Fibroblast of gingiva (primary cell): Measurements from ENCODE around the gene IFI30.
A peak's percentile ranks its signal among the peaks of the same experiment; 100 is the strongest.

Experiments used
- DNase-seq: peaks from one replicate; pipeline ENCODE4 v3.0.0-alpha.2; 2011; ENCODE audit warnings: low read depth

The IFI30 gene

GRCh38 chr19:18173572-18174288, at the start of gene IFI30:
Gene IFI30 (plus strand): TSS chr19:18173813. CDS start chr19:18173842, 29 bp downstream.
- no peak for DNase-seq

- DNase-seq = no peak
These were observed 49.8 kb upstream of the IFI30 start for GRCh38 chr19:18123819-18124218.

- no peak for DNase-seq
These were observed 47.5 kb upstream of the IFI30 start for GRCh38 chr19:18126097-18126496.

DNA sequence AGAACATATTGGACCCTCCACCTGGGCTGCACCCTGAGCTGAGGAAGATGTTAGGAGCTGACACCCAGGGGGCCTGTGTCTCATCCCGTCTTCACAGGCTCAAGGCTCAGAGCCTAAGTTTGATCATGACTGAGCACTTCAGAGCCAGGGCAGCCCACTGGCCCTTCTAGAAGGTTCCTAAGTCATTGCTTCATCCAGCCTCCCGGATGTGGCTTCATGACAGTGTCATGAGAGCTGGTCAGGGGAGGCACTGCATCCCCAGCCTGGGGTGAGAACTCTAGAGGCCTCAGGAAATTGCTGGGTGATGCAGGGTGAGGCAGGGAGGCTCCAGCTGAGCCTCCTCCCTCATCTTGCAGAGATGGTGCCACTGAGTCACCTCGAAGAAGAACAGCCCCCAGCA, 45.6 kb upstream of the IFI30 start:
- no peak for DNase-seq

- DNase-seq = no peak
These were observed 44.8 kb upstream of the IFI30 start for GRCh38 chr19:18128805-18129204.

DNA sequence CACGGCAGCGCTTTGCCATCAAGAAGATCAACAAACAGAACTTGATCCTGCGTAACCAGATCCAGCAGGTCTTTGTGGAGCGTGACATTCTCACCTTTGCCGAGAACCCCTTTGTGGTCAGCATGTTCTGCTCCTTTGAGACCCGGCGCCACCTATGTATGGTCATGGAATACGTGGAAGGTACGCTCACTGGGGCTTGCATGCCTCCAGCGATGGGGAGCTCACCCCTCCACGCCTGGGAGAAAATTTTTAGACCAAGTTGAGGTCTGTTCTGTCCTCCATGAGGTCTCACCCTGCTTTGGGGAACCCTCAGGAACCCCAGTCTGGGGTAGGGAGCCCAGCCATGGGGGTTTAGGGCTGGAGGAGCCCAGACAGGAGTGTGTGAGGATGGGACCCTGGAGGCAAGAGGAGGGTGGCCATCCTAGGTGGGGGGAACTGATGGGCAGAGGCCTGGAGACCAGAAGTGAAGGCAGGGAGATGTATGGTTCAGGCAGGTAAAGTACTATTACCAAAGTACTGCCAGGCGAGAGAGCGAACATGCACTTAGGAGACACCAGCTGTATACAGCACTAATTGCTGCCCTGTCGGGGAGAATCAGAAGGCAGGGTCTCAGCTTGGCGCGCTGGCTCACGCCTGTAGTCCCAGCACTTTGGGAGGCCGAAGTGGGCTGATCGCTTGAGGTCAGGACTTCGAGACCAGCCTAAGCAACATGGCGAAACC, 42.9 kb upstream of the IFI30 start:
- no peak for DNase-seq

GRCh38 chr19:18131841-18132596, 41.6 kb upstream of the IFI30 start:
- DNase-seq = no peak

GRCh38 chr19:18135712-18136584, 37.7 kb upstream of the IFI30 start:
- DNase-seq = no peak

DNA sequence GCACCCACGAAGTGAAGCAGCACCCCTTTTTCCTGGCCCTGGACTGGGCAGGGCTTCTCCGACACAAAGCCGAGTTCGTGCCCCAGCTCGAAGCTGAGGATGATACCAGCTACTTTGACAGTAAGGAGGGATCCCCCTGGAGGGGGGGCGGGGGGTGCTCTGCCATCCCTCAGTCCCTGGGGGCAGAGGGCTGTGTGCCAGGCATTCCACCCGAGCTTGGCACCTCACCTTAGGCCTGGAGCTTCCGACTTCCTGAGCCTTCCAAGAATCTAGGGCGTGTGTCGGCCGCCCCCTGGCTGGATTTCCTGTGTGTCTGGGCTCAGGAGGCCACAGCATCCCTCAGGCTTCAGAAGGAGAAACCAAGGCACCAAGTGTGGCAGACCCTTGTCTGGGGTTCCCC, 36.4 kb upstream of the IFI30 start:
- no peak for DNase-seq

DNA sequence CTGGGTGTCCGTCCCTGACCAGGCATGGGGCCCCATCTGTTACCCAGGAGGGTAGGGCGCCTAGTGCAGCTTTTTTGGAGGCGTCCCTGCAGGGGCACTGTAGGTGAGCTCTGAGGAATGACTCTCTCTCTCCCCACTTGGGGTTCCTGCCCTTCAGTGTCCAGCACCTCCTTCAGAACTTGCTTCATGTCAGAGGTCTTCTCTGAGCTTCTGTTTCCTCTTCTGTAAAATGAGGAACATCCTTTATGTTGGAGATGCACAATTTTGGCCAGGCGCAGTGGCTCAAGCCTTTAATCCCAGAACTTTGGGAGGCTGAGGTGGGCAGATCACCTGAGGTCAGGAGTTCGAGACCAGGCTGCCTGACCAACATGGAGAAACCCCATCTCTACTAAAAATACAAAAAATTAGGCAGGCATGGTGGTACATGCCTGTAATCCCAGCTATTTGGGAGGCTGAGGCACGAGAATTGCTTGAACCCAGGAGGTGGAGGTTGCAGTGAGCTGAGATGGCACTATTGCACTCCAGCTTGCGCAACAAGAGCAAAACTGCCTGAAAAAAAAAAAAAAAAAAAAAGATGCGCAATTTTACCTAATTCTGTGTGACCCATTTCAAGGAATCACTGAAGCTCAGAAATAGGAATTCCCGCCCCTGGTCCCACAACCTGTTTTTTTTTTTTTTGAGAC, 35.8 kb upstream of the IFI30 start:
- no peak for DNase-seq

GRCh38 chr19:18140473-18140872, 33.1 kb upstream of the IFI30 start:
- no peak for DNase-seq

DNA sequence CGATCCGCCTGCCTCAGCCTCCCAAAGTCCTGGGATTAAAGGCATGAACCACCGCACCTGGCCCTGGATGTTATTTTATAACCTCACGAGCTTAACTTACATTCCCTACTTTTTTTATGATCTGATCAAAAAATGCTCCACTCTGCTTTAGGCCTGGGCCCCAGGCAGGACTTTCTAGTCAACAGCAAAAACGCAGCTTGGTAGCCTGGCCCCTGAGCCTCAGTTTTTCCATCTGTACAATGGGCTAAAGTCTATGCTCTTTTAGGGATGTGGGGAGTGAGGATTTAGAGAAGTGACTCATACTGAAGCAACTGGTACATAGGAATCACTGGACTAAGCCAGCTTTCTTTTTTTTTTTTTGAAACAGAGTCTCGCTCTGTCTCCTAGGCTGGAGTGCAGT, 32.6 kb upstream of the IFI30 start:
- DNase-seq = no peak

DNA sequence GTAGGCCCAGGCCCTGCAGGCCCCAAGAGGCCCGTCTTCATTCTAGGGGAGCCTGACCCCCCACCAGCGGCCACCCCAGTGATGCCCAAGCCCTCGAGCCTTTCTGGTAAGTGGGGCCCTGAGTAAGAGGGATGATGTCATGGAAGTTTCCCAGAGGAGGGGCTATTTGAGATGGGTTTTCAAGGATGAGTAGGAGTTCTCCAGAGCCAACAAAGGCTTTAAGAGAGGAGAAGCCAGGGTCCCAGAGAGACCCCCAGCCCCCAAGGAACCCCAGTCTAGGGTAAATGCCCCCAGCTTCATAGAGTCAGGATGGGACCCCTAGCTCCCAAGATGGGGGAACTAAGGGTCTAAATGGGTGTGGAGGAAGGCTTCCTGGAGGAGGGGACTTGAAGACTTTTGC, 29.7 kb upstream of the IFI30 start:
- DNase-seq = no peak

GRCh38 chr19:18144361-18144760, 29.3 kb upstream of the IFI30 start:
- DNase-seq = no peak

DNA sequence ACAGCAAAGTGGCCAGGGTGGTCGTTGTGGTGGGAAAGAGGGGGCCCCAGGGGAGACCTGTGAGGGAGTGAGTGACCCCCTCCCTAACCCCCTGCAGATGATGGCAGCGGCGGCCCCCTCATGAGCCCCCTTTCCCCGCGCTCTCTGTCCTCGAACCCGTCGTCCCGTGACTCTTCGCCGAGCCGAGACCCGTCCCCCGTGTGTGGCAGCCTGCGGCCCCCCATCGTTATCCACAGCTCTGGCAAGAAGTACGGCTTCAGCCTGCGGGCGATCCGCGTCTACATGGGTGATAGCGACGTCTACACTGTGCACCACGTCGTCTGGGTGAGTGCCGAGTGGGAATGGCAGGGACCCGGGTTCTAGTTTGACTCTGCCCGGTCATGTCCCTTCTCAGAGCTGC, 28.7 kb upstream of the IFI30 start:
- DNase-seq = no peak

GRCh38 chr19:18145391-18145999, 28.1 kb upstream of the IFI30 start:
- DNase-seq = no peak

- no peak for DNase-seq
These were observed 26.2 kb upstream of the IFI30 start for GRCh38 chr19:18147396-18147795.

- no peak for DNase-seq
These were observed 24.0 kb upstream of the IFI30 start for GRCh38 chr19:18149596-18149975.

DNA sequence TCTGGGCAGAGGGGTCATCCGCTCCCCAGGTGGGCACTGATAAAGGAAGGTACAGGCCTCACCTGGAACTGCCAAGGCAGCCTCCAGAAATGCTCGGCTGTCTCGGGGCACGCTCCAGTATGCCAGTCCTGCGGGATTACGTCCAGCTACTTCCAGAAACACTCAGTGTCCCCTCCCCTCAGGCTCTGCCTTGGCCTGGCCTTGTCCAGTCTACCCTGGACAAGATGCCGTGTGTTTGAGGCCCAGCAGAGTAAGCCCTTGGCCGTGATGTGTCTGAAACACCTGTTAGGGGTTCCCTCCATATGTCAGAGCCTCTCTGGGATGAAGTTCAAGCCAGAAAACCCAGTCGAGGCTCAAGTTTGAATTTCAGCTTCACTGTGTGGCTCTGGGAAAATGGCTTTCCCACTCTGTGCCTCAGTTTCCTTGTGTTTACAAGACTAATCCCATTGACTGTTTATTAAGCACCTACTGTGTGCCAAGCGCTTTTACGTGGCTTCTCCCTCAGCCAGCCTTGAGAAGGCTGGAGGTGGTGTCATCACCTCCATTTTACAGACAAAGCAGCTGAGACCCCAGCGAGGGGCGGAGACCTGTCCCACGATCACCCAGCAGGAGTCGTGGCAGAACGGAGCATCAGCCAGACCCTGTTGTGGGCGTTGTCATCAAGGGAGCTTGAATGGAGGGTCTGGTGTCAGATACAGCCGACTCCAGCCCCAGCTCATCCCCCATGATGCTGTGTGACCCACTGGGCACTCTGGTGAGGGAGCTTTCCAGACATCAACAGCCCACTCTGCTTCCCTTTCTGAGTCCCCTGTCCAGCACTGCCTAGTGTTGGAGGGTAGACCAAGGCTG, 22.6 kb upstream of the IFI30 start:
- DNase-seq = no peak

- DNase-seq = peak; percentile 96
These were observed 21.2 kb upstream of the IFI30 start for GRCh38 chr19:18152442-18152816.
